Body of pancreas (tissue), 4 donors: ENCODE measurements around the gene METTL2B.

Experiments used
- CTCF ChIP-seq, 7 experiments: fragments of 450-650 bp in 4 of 7; fragments of 200-600 bp in 3 of 7; sonication (generic) in 3 of 7; IDR thresholded peaks; one replicate each; pipeline ENCODE4 v1.5.1; 2016 to 2019; ENCODE audit warnings: antibody characterized with exemption in 7 of 7
- POLR2A ChIP-seq, 3 donors: fragments of 450-650 bp; IDR thresholded peaks; one replicate each; pipeline ENCODE4 v1.6.1; 2016; ENCODE audit warnings: antibody characterized with exemption in 3 of 3, mild to moderate bottlenecking in 2 of 3

- TF ChIP-seq POLR2A (IDR thresholded peaks at IDR 0.05) (no peak), CTCF (IDR thresholded peaks at IDR 0.05) (no peak)
Measured at GRCh38 chr7:128448751-128449302, 27.7 kb upstream of the METTL2B start.
